Measurements from ENCODE around the gene KLF15.

GRCh38 chr3:126402666-126403302 lies 45.6 kb upstream of the KLF15 start:
- TF ChIP-seq CTCF (optimal IDR thresholded peaks at IDR 0.05 in 1 of 3, IDR thresholded peaks at IDR 0.05 in 1 of 3, conservative IDR thresholded peaks at IDR 0.05 in 1 of 3; ENCODE audit: extremely low read depth in 1 of 3, insufficient read depth in 2 of 3, low read length in 3 of 3): no peak
- TF ChIP-seq EZH2 (IDR thresholded peaks at IDR 0.05; ENCODE audit: low read length): no peak
